Endothelial cell of umbilical vein (primary cell): ENCODE measurements around the gene NSUN6. TPM values are rescaled to one million over a fixed set of nuclear protein-coding genes. Genes with fewer than 3 reads are reported as not detected.
"Not testable (repeated sequence)": the region's sequence is repeated elsewhere in the genome, so short reads cannot be mapped to it uniquely, and the experiment has no call there.

ENCODE experiments used
- BruUV-seq: library from RNA; stranded (reverse); fragments of 400-500 nt; replicated peaks from 2 replicates; lab custom pipeline; 2021; lab: Mats Ljungman, UMichigan
- CTCF ChIA-PET: fragments of 300-600, 350-600 bp; sonication (Branson Sonifier 250); formaldehyde crosslinking; loops from one replicate; lab custom pipeline; 2021; ENCODE audit warnings: antibody characterized with exemption, inconsistent platforms; lab: Charles Lee
- POLR2A ChIA-PET: fragments of 300-600, 350-600 bp; sonication (Branson Sonifier 250); formaldehyde crosslinking; loops from one replicate; lab custom pipeline; 2021; ENCODE audit warnings: antibody characterized with exemption, inconsistent platforms; lab: Charles Lee
- DNase-seq: peaks from one replicate; pipeline ENCODE4 v3.0.0-alpha.2; 2011; ENCODE audit warnings: low read depth, low spot score
- FAIRE-seq: peaks from 2 replicates; lab custom pipeline; 2011; peaks lifted over from hg19 to GRCh38; lab: Jason Lieb, UNC
- H2AFZ ChIP-seq: 2 replicates; pipeline ENCODE4 v1.6.0; 2012; ENCODE audit warnings: low read depth, low read length, control low read depth, inconsistent platforms
- H3K27ac ChIP-seq: 2 replicates; pipeline ENCODE4 v1.5.1; 2011; ENCODE audit warnings: low read depth, mild to moderate bottlenecking, control low read depth, low read length, moderate library complexity; ENCODE audit not compliant: insufficient read depth
- H3K27me3 ChIP-seq, 2 experiments: 2 replicates each; pipeline versions ENCODE4 v1.6.0 to v1.6.1; 2011; ENCODE audit warnings: low read length in 2 of 2, mixed read lengths in 1 of 2; ENCODE audit not compliant: control insufficient read depth in 2 of 2, insufficient read depth in 2 of 2
- H3K36me3 ChIP-seq, 2 experiments: 2 replicates in 1 of 2; 3 replicates in 1 of 2; pipeline ENCODE4 v1.5.1; 2011; ENCODE audit warnings: low read length in 2 of 2, mild to moderate bottlenecking in 1 of 2, moderate library complexity in 1 of 2; ENCODE audit not compliant: control insufficient read depth in 2 of 2, insufficient read depth in 2 of 2; ENCODE audit errors: extremely low read depth in 1 of 2
- H3K4me1 ChIP-seq: 3 replicates; pipeline ENCODE4 v1.5.1; 2011; ENCODE audit warnings: mild to moderate bottlenecking, low read length; ENCODE audit not compliant: control insufficient read depth, insufficient read depth; ENCODE audit errors: extremely low read depth
- H3K4me2 ChIP-seq: 2 replicates; pipeline ENCODE4 v1.6.1; 2011; ENCODE audit warnings: low read length, control low read depth, mixed read lengths; ENCODE audit not compliant: insufficient read depth
- H3K4me3 ChIP-seq, 3 experiments: fragments of 200-600 bp in 1 of 3; sonication (generic), shearing (Covaris generic) in 1 of 3; replicated peaks in 1 of 3; 2 replicates each; pipeline ENCODE4 v1.5.1; 2011 to 2016; ENCODE audit warnings: control low read depth in 3 of 3, low read length in 3 of 3, mild to moderate bottlenecking in 2 of 3, inconsistent platforms in 1 of 3, low read depth in 1 of 3, moderate library complexity in 1 of 3; ENCODE audit not compliant: insufficient read depth in 1 of 3
- H3K79me2 ChIP-seq: 2 replicates; pipeline ENCODE4 v1.6.0; 2012; ENCODE audit warnings: low read length, inconsistent platforms; ENCODE audit not compliant: control insufficient read depth, insufficient read depth
- H3K9ac ChIP-seq: replicated peaks from 2 replicates; pipeline ENCODE3; 2011; ENCODE audit warnings: low read length, control low read depth; ENCODE audit not compliant: insufficient read depth; ENCODE audit errors: extremely low read depth
- H3K9me1 ChIP-seq: replicated peaks from 3 replicates; pipeline ENCODE4 v1.6.0; 2011; ENCODE audit warnings: mild to moderate bottlenecking, low read length; ENCODE audit not compliant: control insufficient read depth, insufficient read depth; ENCODE audit errors: extremely low read depth
- H3K9me3 ChIP-seq: replicated peaks from 2 replicates; pipeline ENCODE4 v1.5.1; 2012; ENCODE audit warnings: low read length, inconsistent platforms; ENCODE audit not compliant: control insufficient read depth, insufficient read depth
- H4K20me1 ChIP-seq: replicated peaks from 2 replicates; pipeline ENCODE3; 2011; ENCODE audit warnings: mild to moderate bottlenecking, low read length; ENCODE audit not compliant: control insufficient read depth, insufficient read depth; ENCODE audit errors: extremely low read depth
- CTCF ChIP-seq, 2 donors: IDR thresholded peaks; 1 replicate in 1 of 2; 2 replicates in 1 of 2; pipeline ENCODE4 v1.5.1; 2011; ENCODE audit warnings: low read length in 2 of 2, mild to moderate bottlenecking in 2 of 2, moderate library complexity in 2 of 2, control low read depth in 1 of 2, inconsistent platforms in 1 of 2, low read depth in 1 of 2; ENCODE audit not compliant: insufficient read depth in 1 of 2; ENCODE audit errors: extremely low read depth in 1 of 2
- EZH2 ChIP-seq: IDR thresholded peaks from 2 replicates; pipeline ENCODE4 v1.6.1; 2012; ENCODE audit warnings: borderline replicate concordance, low read depth, mild to moderate bottlenecking, moderate library complexity, low read length, inconsistent platforms; ENCODE audit not compliant: severe bottlenecking
- FOS ChIP-seq: IDR thresholded peaks from 2 replicates; pipeline ENCODE4 v1.6.1; 2011; ENCODE audit warnings: mild to moderate bottlenecking, low read length, moderate library complexity, borderline replicate concordance; ENCODE audit not compliant: insufficient read depth
- GATA2 ChIP-seq: IDR thresholded peaks from 2 replicates; pipeline ENCODE4 v1.7.0; 2011; ENCODE audit warnings: low read depth, mild to moderate bottlenecking, moderate library complexity, mixed read lengths, low read length; ENCODE audit not compliant: insufficient read length, insufficient read depth
- JUN ChIP-seq: IDR thresholded peaks from 2 replicates; pipeline ENCODE4 v1.6.1; 2011; ENCODE audit warnings: borderline replicate concordance, low read depth; ENCODE audit not compliant: insufficient read length, insufficient read depth
- POLR2A ChIP-seq: IDR thresholded peaks from 2 replicates; pipeline ENCODE4 v1.6.1; 2012; ENCODE audit warnings: low read depth, mild to moderate bottlenecking, control low read depth, low read length
- dilution Hi-C: fragments of 300-500 bp; cut with MboI; formaldehyde crosslinking; loops from one replicate; pipeline ENCODE4 v1.15.0; 2019; ENCODE audit warnings: low sequenced_read_pairs; ENCODE audit not compliant: extremely low pct_ligation_motif_present
- intact Hi-C: fragments of 100-400 bp; cut with micrococcal nuclease; formaldehyde crosslinking; loops from one replicate; pipeline ENCODE4 v1.10.0; 2022
- polyA plus RNA-seq, 4 experiments: library from polyadenylated mRNA; depleted of rRNA in 3 of 4; stranded (reverse) in 3 of 4; unstranded in 1 of 4; fragments of >200 nt; gene quantifications; 2 replicates each; pipeline versions ENCODE4 v1.2.1 to v1.2.3, GENCODE V29; 2011 to 2012; ENCODE audit warnings: missing spikeins in 1 of 4
- total RNA-seq: library from RNA; stranded (reverse); gene quantifications from 2 replicates; pipeline ENCODE4 v1.2.3, GENCODE V29; 2021
- TF ChIP-seq, protein P1 (sequence below): IDR thresholded peaks from 2 replicates; pipeline ENCODE4 v1.6.1; 2011; ENCODE audit not compliant: insufficient read depth, insufficient read length

Gene NSUN6
- total and polyA plus RNA-seq, 2 donors (not counting 3 experiments of a cell fraction or from before 2014, with no cell fraction given) = 3.3 to 5.2 TPM

DNA sequence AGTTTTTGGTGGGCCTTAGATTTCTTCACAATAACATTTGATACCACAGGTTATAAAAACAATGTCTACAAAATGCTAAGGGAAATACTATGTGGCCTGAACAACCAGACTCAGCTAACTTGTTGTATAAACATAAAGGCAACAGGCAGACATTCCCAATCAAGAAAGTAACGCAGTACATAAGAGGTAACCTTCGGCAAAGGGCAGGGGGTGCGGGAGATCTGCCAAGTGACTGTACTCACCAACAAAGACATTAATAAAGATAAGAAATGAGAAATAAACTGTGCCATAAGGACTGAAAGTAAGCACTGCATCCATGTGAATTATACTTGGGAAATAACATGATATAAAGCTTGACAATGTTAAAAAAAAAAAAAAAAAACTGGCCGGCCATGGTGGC, 15.4 kb downstream of the NSUN6 start:
- H4K20me1 ChIP-seq = no peaks in the 10 kb centered on the region
- CTCF ChIA-PET = interaction anchor here (1.0 to 1.7 kb wide), 2 partner anchors 12 to 14 kb away, joined by 3 to 4 read pairs; no protein-coding TSS in a partner anchor
- no peak for FAIRE-seq
- dilution Hi-C loops (no loop called here), intact Hi-C loops (no loop called here)
- no peak for TF ChIP-seq FOS
- no peak for TF ChIP-seq GATA2
- TF ChIP-seq EZH2 = no peak
- no peak for TF ChIP-seq JUN
- no peak for TF ChIP-seq POLR2A
- no peak for TF ChIP-seq CTCF (IDR thresholded peaks at IDR 0.05; ENCODE audit: extremely low read depth in 1 of 2, insufficient read depth in 1 of 2, low read depth in 1 of 2, low read length in 2 of 2)
- TF ChIP-seq, protein P1, sequence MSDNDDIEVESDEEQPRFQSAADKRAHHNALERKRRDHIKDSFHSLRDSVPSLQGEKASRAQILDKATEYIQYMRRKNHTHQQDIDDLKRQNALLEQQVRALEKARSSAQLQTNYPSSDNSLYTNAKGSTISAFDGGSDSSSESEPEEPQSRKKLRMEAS = no peak
- H3K4me1 ChIP-seq = no peaks in the 10 kb centered on the region
- no peak overlapping the region for H2AFZ ChIP-seq
- H3K9ac ChIP-seq = no peak overlapping the region
- H3K27me3 ChIP-seq = no peaks in the 10 kb centered on the region
- DNase-seq = peak; percentile 67
- H3K79me2 ChIP-seq = no peaks in the 10 kb centered on the region
- H3K4me3 ChIP-seq = no peak overlapping the region
- H3K4me2 ChIP-seq = no peak overlapping the region
- no peaks in the 10 kb centered on the region for H3K9me3 ChIP-seq
- H3K36me3 ChIP-seq = no peaks in the 10 kb centered on the region
- no peaks in the 10 kb centered on the region for H3K9me1 ChIP-seq
- BruUV-seq = no TSS peak
- POLR2A ChIA-PET = no interaction called here
- no peak overlapping the region for H3K27ac ChIP-seq

DNA sequence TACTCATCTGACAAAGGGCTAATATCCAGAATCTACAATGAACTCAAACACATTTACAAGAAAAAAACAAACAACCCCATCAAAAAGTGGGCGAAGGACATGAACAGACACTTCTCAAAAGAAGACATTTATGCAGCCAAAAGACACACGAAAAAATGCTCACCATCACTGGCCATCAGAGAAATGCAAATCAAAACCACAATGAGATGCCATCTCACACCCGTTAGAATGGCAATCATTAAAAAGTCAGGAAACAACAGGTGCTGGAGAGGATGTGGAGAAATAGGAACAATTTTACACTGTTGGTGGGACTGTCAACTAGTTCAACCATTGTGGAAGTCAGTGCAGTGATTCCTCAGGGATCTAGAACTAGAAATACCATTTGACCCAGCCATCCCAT, 18.9 kb downstream of the NSUN6 start:
- H3K9ac ChIP-seq, POLR2A ChIA-PET, H3K9me1 ChIP-seq, H3K9me3 ChIP-seq, H3K4me2 ChIP-seq, H3K27me3 ChIP-seq, BruUV-seq, DNase-seq, CTCF ChIA-PET, FAIRE-seq, H2AFZ ChIP-seq, H3K4me1 ChIP-seq, dilution Hi-C loops, intact Hi-C loops, H3K36me3 ChIP-seq, H3K79me2 ChIP-seq, H3K4me3 ChIP-seq, H4K20me1 ChIP-seq, H3K27ac ChIP-seq: not testable (repeated sequence)
